Measurements from ENCODE around the gene CNST.
"Not testable (repeated sequence)": the region's sequence is repeated elsewhere in the genome, so short reads cannot be mapped to it uniquely, and the experiment has no call there.

DNA sequence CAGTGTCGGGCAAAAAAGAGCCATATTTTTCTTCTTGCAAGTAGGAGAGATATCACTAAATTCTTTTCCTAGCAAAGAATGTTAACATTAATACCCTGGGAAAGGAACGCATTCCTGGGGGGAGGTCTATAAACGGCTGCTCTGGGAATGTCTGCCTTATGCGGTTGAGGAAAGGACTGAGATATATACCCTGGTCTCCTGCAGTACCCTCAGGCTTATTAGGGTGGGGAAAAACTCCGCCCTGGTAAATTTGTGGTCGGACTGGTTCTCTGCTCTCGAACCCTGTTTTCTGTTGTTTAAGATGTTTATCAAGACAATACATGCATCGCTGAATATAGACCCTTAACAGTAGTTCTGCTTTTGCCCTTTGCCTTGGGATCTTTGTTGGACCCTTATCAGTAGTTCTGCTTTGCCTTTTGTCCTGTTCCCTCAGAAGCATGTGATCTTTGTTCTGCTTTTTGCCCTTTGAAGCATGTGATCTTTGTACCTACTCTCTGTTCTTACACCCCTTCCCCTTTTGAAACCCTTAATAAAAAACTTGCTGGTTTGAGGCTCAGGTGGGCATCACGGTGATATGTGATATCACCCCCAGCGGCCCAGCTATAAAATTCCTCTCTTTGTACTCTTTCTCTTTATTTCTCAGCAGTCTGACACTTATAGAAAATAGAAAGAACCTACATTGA, 128.1 kb downstream of the CNST start:
- TF ChIP-seq, protein P1, sequence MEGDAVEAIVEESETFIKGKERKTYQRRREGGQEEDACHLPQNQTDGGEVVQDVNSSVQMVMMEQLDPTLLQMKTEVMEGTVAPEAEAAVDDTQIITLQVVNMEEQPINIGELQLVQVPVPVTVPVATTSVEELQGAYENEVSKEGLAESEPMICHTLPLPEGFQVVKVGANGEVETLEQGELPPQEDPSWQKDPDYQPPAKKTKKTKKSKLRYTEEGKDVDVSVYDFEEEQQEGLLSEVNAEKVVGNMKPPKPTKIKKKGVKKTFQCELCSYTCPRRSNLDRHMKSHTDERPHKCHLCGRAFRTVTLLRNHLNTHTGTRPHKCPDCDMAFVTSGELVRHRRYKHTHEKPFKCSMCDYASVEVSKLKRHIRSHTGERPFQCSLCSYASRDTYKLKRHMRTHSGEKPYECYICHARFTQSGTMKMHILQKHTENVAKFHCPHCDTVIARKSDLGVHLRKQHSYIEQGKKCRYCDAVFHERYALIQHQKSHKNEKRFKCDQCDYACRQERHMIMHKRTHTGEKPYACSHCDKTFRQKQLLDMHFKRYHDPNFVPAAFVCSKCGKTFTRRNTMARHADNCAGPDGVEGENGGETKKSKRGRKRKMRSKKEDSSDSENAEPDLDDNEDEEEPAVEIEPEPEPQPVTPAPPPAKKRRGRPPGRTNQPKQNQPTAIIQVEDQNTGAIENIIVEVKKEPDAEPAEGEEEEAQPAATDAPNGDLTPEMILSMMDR (optimal IDR thresholded peaks at IDR 0.05 in 1 of 3, IDR thresholded peaks at IDR 0.05 in 1 of 3, conservative IDR thresholded peaks at IDR 0.05 in 1 of 3; ENCODE audit: extremely low read depth in 1 of 3, insufficient read depth in 2 of 3, low read length in 3 of 3), result not testable (repeated sequence)
- TF ChIP-seq EZH2 (IDR thresholded peaks at IDR 0.05; ENCODE audit: low read length), result not testable (repeated sequence)
